GM19351 (cell line): Measurements from ENCODE around the gene ETV3.

Experiments used
- ATAC-seq: cut with Tn5 transposase; IDR thresholded peaks from one replicate; pipeline ENCODE4 v1.9.1; 2021; ENCODE audit warnings: mild to moderate bottlenecking, moderate library complexity; ENCODE audit not compliant: unreplicated experiment

ETV3 gene

GRCh38 chr1:157162345-157162744, 24.1 kb upstream of the ETV3 start:
- no peak for ATAC-seq

- no peak for ATAC-seq
These were observed 23.7 kb upstream of the ETV3 start for GRCh38 chr1:157161901-157162300.

DNA sequence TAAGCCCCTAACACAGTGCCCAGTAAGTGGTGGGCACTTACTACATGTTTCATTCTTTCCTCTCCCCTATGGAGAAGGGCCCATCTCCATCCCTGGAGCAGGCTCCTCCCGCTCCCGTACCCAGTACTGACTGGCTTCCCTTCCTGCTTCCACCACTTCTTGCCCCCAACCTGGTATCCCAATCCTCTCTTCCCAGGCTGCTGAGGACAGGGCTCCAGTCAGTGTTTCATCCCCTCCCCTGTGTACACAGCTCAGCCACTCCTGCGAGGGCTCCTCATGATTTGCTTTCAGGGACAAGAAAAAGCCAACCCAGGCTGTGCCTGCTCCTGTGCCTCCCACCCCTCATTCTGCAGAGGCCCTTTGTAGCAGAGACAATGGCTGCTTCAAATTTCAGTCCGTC, 20.8 kb upstream of the ETV3 start:
- no peak for ATAC-seq

- ATAC-seq = no peak
These were observed 19.5 kb upstream of the ETV3 start for GRCh38 chr1:157157501-157158190.

GRCh38 chr1:157156058-157156541, 17.9 kb upstream of the ETV3 start:
- ATAC-seq = no peak

DNA sequence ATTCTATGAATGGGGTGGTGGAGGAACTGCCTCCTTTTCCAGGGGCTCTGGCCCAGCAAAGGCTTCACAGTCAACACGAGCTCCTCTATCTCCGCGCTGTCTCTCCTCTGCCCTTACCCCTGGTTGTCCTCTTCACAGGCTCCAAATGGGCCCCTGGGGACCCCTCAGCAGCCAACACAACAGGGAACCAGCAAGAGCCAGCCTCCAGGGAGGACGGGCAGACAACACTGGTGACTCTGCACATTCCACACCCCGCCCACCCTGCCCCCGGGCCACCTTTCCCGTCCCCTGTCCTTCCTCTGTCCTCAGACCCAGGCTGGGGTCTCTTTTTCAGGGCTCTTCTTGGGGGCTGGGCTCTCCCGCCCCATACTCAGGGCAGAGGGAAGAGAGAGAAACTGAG, 17.5 kb upstream of the ETV3 start:
- ATAC-seq = no peak

DNA sequence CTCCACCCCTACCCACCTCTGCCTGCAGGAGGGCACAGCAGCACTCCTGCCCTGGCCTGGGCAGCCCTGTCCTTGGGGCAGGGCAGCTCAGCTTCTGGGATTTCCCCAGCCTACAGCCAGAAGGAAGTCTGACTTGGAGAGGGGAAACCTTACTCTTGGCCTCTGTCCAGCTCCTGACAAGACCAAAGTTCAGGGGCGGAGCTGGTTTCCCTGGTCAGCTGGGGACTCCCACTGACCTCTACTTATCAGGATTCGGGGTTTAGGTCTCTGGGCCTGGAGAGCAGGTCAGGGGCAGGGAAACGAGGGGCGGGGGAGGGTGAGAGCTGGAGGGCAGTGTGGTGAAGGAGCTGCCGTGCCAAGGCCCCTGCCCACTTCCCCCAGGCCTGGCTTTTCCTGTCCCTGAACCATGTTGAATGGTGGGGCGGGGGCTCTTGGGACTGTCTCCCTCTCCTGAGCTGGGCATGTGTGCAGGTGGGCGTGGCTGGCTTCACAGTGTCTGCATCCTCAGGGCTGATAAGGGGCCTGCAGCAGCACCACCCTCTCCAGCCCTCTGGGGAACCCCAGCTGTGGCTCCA, 16.8 kb upstream of the ETV3 start:
- no peak for ATAC-seq

- no peak for ATAC-seq
These were observed 16.1 kb upstream of the ETV3 start for GRCh38 chr1:157154291-157154690.

DNA sequence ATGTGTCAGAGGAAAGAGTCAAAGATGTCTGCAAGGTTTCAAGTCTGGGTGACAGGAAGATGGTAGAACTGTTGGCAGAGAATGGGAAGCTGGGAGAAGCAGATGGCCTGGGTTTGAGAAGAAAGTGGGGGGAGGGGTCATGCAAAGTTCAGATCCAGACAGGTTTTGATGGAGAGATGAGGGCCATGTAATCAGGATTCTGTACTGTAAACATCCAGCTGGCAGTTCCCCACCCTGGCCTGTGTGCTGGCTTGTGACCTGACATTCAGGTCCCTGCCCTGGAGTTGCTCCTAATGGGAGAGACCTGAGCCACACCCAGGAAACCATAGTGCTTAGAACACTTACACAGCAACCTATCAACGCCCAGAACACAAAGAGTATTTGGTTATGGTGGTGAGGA, 15.6 kb upstream of the ETV3 start:
- ATAC-seq = no peak

DNA sequence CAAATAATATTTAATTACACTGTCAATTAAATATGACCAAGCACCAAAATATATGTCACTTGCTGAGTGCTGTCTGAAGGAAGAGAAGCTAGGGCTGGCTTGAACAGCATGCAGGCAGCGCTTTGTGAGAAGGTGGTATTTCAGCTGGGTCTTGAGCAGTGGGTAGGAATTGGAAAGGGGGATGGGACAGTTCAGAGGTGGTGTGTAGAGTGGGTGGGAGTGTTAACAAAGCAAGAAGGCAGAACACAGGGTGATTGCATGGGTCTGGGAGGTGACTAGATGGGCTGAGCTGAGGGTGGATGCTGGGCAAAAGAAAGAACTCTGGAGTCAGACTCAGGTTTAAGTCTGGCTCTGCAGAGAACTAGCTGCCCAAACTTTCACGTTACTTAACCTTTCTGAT, 14.3 kb upstream of the ETV3 start:
- no peak for ATAC-seq

DNA sequence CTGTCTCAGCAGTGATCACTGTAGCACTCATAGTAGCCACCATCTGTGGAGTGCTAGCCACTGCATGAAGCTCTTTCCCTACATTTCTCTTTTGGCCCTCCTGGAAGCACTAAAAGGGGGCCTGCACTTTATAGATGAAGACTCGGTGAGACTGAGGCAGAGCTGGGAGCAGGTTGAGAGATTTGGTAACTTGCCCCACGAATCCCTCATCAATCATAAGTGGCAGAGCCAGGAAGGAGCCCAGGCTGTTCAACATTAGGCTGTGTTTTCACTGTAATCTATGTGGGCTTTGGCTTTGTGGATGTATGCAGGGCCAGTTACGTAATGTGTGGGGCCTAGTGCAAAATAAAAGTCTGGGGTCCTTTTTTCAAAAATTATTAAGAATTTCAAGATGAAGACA, 13.3 kb upstream of the ETV3 start:
- ATAC-seq = no peak

DNA sequence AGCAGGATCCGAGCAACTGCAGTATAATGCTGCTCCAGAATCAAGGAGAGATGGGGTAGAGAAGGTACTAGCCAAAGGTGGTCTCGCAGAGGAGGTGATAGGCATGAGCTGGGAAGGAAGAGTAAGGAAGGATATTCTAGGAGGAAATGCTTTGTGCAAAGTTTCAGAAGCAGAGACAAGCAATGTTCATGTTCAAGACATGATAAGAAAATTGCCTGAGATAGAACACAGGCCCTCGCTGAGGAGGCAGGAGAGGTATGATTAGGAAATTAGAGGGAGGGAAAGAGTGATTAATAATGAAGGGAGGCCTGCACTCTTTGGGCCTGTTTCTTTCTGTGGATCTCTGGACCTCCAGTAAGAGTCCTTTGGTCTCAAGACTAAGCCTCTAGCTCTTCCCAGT, 12.9 kb upstream of the ETV3 start:
- ATAC-seq = no peak

GRCh38 chr1:157150631-157151030, 12.4 kb upstream of the ETV3 start:
- ATAC-seq = no peak

- no peak for ATAC-seq
These were observed 9.9 kb upstream of the ETV3 start for GRCh38 chr1:157147906-157148700.

GRCh38 chr1:157147037-157147436, 8.8 kb upstream of the ETV3 start:
- ATAC-seq = no peak

DNA sequence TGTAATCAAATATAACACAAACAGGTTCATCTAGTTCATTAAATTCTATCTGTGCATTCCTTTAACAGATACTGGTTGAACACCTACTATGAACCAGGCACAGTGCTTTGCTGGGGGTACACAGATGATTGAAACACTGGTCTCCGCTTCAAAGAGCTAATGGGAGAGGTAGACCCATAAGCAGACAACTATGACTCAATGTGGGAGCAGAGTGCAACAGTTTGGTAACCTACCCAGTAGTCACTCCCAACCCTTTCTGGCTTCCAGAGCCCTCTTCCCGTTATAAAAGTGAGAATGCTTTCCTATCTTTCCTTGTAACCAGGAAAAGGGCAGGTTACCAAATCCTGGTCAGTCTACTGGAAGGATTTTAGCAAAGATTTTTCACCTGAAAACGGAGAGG, 8.0 kb upstream of the ETV3 start:
- ATAC-seq = no peak

GRCh38 chr1:157145076-157145475, 6.9 kb upstream of the ETV3 start:
- ATAC-seq = no peak

- no peak for ATAC-seq
These were observed 6.3 kb upstream of the ETV3 start for GRCh38 chr1:157144509-157144908.

- ATAC-seq = no peak
These were observed 4.7 kb upstream of the ETV3 start for GRCh38 chr1:157142765-157143423.

DNA sequence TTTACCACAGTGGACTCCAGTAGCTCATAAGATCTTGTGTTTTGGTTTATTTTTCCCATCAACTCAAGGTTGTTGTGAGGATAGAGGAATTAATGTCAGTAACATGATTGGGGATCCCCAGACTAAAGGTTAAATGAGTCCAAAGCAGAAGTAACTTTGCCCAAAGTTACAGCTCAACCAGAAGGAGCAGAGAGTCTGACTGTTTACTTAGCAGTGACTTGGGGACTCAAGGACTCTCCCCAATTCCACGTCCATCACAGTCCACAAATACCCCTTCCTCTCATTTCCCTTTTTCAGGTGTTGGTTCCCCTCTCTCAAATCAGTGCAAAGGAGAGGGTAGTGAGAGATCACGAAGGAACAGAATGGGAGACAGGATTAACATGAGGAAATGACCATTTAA, 4.0 kb upstream of the ETV3 start:
- ATAC-seq = no peak

DNA sequence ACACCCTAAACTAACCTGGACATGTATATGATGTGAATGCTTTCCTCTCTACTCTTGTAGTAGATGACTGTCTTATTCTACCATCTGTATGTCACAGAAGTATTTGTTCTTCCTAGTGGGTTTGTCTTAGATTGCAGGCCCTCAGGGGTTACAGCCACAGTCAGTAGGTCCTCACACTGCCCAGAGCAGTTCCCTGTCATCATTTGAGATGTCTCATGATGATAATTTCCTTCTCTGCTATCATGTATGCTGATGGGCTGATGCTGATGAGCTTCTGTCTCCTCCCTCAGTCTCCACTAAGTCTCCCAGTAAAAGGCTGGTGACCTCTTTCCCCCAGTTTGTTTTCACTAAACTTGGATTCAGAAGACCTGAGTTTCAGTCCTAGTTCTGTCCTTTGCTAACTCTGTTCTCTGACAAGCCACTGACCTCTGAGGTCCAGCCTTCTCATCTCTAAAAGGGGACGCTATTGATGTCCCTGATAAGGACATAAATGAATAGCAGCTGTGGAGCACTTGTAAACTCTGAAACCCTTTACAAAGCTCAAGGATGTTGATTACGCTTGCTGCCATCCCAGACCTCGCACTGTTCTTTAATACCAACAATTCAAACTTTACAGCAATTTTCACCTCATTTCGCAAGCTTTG, 3.1 kb upstream of the ETV3 start:
- no peak for ATAC-seq
